ENCODE measurements around the gene HOXB3.
A peak's percentile ranks its signal among the peaks of the same experiment; 100 is the strongest.
"Not testable (repeated sequence)": the region's sequence is repeated elsewhere in the genome, so short reads cannot be mapped to it uniquely, and the experiment has no call there.

Gene HOXB3

GRCh38 chr17:48542698-48543106, 47.3 kb downstream of the HOXB3 start:
- DNase-seq = no peak

DNA sequence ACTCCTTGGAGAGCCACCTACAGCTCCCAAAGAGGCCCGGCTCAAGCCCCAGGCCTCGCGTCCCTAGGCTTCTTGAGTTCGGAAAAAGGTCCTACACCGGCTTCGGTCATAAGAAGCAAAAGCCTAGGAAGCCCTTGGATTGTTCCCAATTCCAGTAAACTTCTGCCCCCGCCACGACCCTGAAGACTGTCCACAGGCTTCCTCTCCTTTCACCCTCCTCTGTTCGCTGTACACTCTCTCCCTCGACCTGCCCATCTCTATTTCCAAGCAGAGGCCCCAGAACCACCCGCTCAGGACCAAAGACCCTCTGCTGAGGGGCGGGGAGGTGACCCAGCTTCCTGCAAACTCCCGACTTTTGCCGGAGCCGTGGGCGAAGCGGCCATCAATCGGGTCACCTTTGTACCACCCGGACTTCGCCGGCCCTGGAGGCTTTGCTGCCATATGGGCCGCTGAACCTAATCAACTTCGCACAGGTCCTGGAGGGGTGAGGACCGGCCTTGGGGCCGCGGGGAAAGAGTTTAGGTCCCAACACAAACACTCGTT, 47.9 kb downstream of the HOXB3 start:
- peak; percentile 20 for DNase-seq

GRCh38 chr17:48541577-48542113, 48.4 kb downstream of the HOXB3 start:
- DNase-seq = peak; percentile 40

GRCh38 chr17:48541036-48541576, 48.9 kb downstream of the HOXB3 start:
- DNase-seq = no peak

- DNase-seq = no peak
Observed at GRCh38 chr17:48540213-48540612, 49.8 kb downstream of the HOXB3 start.

GRCh38 chr17:48539177-48539576, 50.9 kb downstream of the HOXB3 start:
- no peak for DNase-seq

DNA sequence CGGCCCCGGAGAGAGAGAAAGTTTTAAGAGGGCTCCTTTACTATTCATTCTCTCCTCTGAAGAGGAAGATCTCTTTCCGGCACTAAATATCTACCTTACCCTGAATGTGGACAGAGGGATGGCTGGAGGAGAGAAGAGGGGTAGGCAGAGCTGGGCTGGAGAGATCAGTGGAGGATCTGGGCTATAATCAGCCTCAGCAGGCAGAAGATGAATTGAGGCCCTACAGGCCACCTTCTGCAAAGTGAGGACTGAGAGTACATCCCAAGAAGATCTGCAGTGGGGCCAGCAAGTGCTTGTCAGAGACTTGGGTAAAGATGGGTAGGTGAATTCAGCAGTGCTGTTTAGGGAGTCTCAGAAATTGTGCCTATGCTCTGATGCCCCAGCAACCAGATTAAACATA, 52.7 kb downstream of the HOXB3 start:
- DNase-seq = no peak

- DNase-seq = not testable (repeated sequence)
Observed at GRCh38 chr17:48535793-48536559, 54.1 kb downstream of the HOXB3 start.

- no peak for DNase-seq
Observed at GRCh38 chr17:48532261-48532660, 57.8 kb downstream of the HOXB3 start.

GRCh38 chr17:48530887-48531272, 59.2 kb downstream of the HOXB3 start, which contains the start of gene HOXB1:
Gene HOXB1, minus strand, starts transcription at chr17:48531011. Its CDS starts 107 bp downstream, at chr17:48530904.
- no peak for DNase-seq

DNA sequence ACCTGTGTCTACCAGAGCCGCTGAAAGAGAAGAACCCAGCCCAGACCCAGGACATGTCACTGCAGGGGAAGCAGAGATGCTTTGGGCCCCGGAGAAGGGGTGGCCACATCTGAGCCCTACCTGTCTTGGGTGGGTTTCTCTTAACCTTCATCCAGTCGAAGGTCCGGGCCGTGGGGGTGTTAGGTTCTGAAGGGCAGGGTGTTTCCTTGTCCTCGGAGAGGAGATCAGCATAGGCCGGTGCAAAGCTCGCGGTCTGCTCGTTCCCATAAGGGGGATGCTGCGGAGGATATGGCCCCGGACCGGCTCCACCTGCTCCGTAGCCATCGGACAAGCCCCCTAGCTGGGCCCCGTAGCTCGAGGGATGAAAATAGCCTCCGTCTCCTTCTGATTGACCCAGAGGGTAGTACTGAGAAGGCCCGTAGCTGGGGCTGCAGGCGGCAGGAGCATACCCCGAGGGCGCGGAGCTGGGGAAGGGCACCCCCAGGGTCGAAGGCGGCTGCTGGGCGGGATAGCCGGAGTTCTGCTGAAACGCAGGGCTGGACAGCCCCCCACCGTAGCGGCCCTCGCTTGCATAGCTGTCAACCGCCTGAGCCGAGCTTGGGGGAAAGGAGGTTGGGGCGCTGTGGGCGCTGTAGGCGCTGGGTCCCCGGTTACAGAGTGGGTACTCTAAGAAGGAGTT, 59.7 kb downstream of the HOXB3 start:
- no peak for DNase-seq

- no peak for DNase-seq
Observed at GRCh38 chr17:48529683-48530009, 60.4 kb downstream of the HOXB3 start.

- DNase-seq = no peak
Observed at GRCh38 chr17:48528936-48529682, 60.9 kb downstream of the HOXB3 start.

GRCh38 chr17:48528153-48528935, 61.7 kb downstream of the HOXB3 start:
- DNase-seq = no peak

GRCh38 chr17:48527547-48527932, 62.5 kb downstream of the HOXB3 start:
- no peak for DNase-seq

- no peak for DNase-seq
Observed at GRCh38 chr17:48526608-48527546, 63.2 kb downstream of the HOXB3 start.

DNA sequence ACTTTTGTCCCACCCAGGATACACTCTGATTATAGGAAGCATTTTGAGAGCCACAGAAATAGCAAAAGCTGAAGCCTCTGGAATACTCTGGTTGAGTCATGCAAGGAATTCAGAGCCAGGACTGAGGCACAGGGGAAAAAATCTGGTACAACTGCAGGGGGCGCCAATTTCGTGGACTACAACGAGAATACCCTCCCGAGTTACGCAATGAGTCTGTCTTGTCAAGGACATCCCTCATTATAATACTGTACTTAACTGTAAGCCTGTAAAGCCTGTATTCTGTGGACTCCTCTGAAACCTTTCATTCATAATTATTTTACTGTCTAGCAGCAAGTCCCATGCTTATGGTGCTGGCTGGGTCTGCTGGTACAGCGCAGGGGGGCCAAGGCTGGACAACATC, 67.0 kb downstream of the HOXB3 start:
- no peak for DNase-seq

DNA sequence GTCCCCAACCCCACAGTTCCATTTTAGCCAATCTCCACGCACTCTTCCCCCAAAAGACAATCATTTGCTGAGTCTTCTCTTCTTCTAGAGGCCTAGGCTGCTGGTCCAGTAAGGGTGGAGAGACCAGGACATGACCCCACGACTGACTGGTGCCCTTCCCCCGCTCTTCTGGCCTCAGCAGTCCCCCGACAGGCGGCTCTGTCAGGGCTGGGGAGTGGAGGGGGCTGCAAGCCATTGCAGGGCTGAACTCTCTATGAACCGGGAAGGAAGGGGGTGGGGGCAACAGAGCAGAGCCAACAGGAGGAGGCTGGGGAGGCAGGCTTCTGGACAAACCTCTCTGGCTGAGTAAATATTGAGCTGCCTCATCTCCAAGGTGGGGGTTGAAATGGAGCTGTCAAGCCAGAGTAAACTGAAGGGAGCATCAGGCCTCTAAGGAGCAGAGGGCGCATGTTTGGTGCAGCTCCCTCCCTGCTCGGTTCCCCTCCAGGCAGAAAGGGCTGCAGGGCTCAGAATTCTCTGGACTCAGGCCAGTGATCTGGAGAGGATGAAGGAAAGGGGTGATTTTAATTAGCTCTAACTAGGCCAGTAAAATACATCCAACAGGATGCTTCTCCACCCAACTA, 67.9 kb downstream of the HOXB3 start:
- DNase-seq = no peak

- DNase-seq = no peak
Observed at GRCh38 chr17:48520631-48521079, 69.4 kb downstream of the HOXB3 start.

- DNase-seq = no peak
Observed at GRCh38 chr17:48519427-48519826, 70.6 kb downstream of the HOXB3 start.
